Kidney epithelial cell (primary cell): ENCODE data around the gene GABRP. TPM values are rescaled to one million over a fixed set of nuclear protein-coding genes. Genes with fewer than 3 reads are reported as not detected.
A peak's percentile ranks its signal among the peaks of the same experiment; 100 is the strongest.
"Not testable (repeated sequence)": the region's sequence is repeated elsewhere in the genome, so short reads cannot be mapped to it uniquely, and the experiment has no call there.

Experiments
- DNase-seq: peaks from one replicate; pipeline ENCODE4 v3.0.0-alpha.2; 2010; ENCODE audit warnings: low read depth
- H3K27me3 ChIP-seq: 2 replicates; pipeline ENCODE4 v1.6.0; 2011; ENCODE audit warnings: low read length; ENCODE audit not compliant: control insufficient read depth, insufficient read depth
- H3K36me3 ChIP-seq: 2 replicates; pipeline ENCODE4 v1.5.1; 2011; ENCODE audit warnings: low read length; ENCODE audit not compliant: control insufficient read depth, insufficient read depth
- H3K4me3 ChIP-seq: 2 replicates; pipeline ENCODE4 v1.5.1; 2011; ENCODE audit warnings: low read depth, mild to moderate bottlenecking, control low read depth, low read length
- CTCF ChIP-seq: IDR thresholded peaks from 2 replicates; pipeline ENCODE4 v1.5.1; 2011; ENCODE audit warnings: mild to moderate bottlenecking, moderate library complexity, low read length, control low read depth, inconsistent platforms; ENCODE audit not compliant: insufficient read depth, poor library complexity, severe bottlenecking
- total RNA-seq: library from RNA; depleted of rRNA; stranded (reverse); fragments of >200 nt; gene quantifications from 2 replicates; pipeline ENCODE4 v1.2.3, GENCODE V29; 2015

GABRP gene
- total RNA-seq, 1 donor from 2014 or later = 0.50 TPM

GRCh38 chr5:170757182-170757601 is 26.3 kb upstream of the GABRP start:
- H3K4me3 ChIP-seq = no peak overlapping the region
- DNase-seq = peak; percentile 52
- H3K27me3 ChIP-seq = no peaks in the 10 kb centered on the region
- H3K36me3 ChIP-seq = no peaks in the 10 kb centered on the region
- TF ChIP-seq CTCF = no peak

DNA sequence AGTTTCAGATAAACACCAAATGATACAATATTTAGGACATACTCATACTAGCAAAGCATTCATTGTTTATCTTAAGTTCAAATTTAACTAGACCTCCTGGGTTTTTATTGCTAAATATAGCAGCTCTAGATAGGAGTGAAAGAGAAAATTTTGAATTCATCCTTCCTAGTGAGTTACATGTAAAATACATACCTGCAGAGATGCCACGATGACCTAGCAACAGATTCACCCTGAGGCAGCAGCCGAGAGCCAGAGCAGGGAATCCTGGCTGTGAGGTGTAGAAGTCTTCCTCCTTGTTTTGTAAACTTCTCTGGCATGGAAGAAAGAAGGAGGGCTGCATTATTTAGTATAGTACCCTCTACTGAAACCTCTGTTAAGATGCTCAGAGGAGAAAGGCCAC is 25.9 kb upstream of the GABRP start:
- TF ChIP-seq CTCF = no peak
- no peaks in the 10 kb centered on the region for H3K27me3 ChIP-seq
- DNase-seq = no peak
- no peak overlapping the region for H3K4me3 ChIP-seq
- no peaks in the 10 kb centered on the region for H3K36me3 ChIP-seq

- no peak for DNase-seq
- no peaks in the 10 kb centered on the region for H3K27me3 ChIP-seq
- H3K4me3 ChIP-seq = no peak overlapping the region
- no peaks in the 10 kb centered on the region for H3K36me3 ChIP-seq
- TF ChIP-seq CTCF = no peak
These were observed 25.0 kb upstream of the GABRP start for GRCh38 chr5:170758481-170758880.

- H3K36me3 ChIP-seq = no peaks in the 10 kb centered on the region
- H3K4me3 ChIP-seq = no peak overlapping the region
- DNase-seq = no peak
- no peaks in the 10 kb centered on the region for H3K27me3 ChIP-seq
- no peak for TF ChIP-seq CTCF
These were observed 23.4 kb upstream of the GABRP start for GRCh38 chr5:170760113-170760512.

DNA sequence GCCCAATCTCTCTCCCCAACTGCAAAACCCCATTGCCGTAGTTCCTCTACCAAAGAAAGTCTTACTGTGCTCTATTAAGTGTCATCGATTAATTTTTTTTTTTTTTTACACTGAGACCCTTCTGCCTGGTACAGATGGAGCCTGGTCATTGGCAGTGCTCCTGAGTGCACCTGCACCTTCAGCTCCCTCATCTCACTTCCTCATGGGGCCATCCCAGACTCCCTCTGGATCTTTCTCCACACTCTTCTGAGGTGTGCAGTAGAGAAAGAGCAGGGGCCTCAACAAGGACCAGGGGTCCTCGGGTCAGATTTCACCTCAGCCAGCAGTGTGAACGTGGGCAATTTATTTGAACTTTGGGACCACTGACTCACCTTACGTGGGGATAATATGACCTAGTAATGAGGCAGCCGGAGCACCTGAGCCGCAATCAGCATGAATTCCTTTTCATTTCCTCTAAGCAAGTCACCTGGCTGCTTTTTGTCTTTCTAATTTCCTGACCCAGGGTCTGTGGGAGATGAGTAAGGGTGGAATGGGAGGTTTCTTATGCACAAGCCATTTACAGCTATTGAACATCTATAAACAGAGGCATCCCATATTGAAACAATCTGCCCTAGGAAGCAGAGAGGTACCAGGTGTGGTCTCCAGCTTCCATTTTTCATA is 22.3 kb upstream of the GABRP start:
- no peaks in the 10 kb centered on the region for H3K36me3 ChIP-seq
- no peak for DNase-seq
- no peak for TF ChIP-seq CTCF
- no peaks in the 10 kb centered on the region for H3K27me3 ChIP-seq
- H3K4me3 ChIP-seq = no peak overlapping the region

- H3K36me3 ChIP-seq = no peaks in the 10 kb centered on the region
- no peak for DNase-seq
- TF ChIP-seq CTCF = no peak
- H3K27me3 ChIP-seq = no peaks in the 10 kb centered on the region
- no peak overlapping the region for H3K4me3 ChIP-seq
These were observed 21.8 kb upstream of the GABRP start for GRCh38 chr5:170761708-170762066.

DNA sequence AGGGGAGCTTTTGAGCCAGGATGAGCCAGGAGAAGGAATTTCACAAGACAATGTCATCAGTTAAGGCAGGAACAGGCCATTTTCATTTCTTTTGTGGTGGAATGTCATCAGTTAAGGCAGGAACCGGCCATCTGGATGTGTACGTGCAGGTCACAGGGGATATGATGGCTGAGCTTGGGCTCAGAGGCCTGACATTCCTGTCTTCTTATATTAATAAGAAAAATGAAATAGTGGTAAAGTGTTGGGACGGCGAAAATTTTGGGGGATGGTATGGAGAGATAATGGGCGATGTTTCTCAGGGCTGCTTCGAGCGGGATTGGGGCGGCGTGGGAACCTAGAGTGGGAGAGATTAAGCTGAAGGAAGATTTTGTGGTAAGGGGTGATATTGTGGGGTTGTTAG is 21.2 kb upstream of the GABRP start:
- not testable (repeated sequence) for H3K4me3 ChIP-seq, H3K27me3 ChIP-seq, H3K36me3 ChIP-seq, DNase-seq

DNA sequence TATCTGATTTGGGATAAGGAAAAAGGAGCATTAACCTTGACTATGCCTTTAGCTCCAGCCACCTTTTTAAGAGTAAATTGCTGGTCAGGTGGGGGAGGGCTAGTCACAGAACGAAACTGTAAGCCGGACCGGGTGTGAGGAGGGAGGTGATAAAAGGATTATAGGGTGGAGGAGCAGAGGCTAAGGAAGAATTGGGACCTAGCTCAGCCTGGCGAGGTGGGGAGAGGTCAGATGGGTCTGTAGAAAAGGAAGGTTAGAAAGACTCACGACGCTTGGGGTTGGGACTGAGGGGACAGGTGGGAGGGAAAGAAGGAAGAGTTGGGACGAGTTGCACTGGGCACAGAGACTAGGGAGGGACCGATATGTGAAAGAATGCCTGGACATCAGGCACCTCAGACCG is 17.7 kb upstream of the GABRP start:
- H3K27me3 ChIP-seq, H3K4me3 ChIP-seq, H3K36me3 ChIP-seq, DNase-seq: not testable (repeated sequence)
